Neuronal stem cell (in vitro differentiated cells): ENCODE measurements around the gene MID1.

Source experiments
- DNase-seq: peaks from one replicate; pipeline ENCODE4 v3.0.0-alpha.2; 2013; ENCODE audit warnings: low spot score
- H2AFZ ChIP-seq: one replicate; pipeline ENCODE4 v1.6.1; 2013; ENCODE audit warnings: mild to moderate bottlenecking, low read length, inconsistent platforms
- H2AK5ac ChIP-seq: 2 replicates; pipeline ENCODE4 v1.6.1; 2013; ENCODE audit warnings: low read depth, mild to moderate bottlenecking, inconsistent platforms, low read length, moderate library complexity, mixed read lengths
- H2BK120ac ChIP-seq: 2 replicates; pipeline ENCODE4 v1.6.1; 2013; ENCODE audit warnings: low read depth, mild to moderate bottlenecking, inconsistent platforms, low read length, moderate library complexity, mixed read lengths
- H2BK12ac ChIP-seq: one replicate; pipeline ENCODE4 v1.6.1; 2013; ENCODE audit warnings: low read length, inconsistent platforms
- H2BK15ac ChIP-seq: 2 replicates; pipeline ENCODE4 v1.6.1; 2013; ENCODE audit warnings: mild to moderate bottlenecking, low read length, inconsistent platforms, mixed read lengths
- H2BK5ac ChIP-seq: one replicate; pipeline ENCODE4 v1.6.1; 2013; ENCODE audit warnings: inconsistent platforms, mild to moderate bottlenecking, low read length, moderate library complexity
- H3K14ac ChIP-seq: one replicate; pipeline ENCODE4 v1.6.1; 2013; ENCODE audit warnings: low read length, inconsistent platforms
- H3K18ac ChIP-seq: 2 replicates; pipeline ENCODE4 v1.6.1; 2013; ENCODE audit warnings: low read length, inconsistent platforms
- H3K23ac ChIP-seq: 2 replicates; pipeline ENCODE4 v1.6.1; 2013; ENCODE audit warnings: low read depth, mild to moderate bottlenecking, mixed read lengths, low read length, inconsistent platforms; ENCODE audit not compliant: poor library complexity
- H3K27ac ChIP-seq: replicated peaks from 3 replicates; pipeline ENCODE4 v1.5.1; 2013; ENCODE audit warnings: low read length, inconsistent platforms
- H3K27me3 ChIP-seq, 3 experiments: 2 replicates each; pipeline ENCODE4 v1.6.1; 2013; ENCODE audit warnings: low read length in 3 of 3, mild to moderate bottlenecking in 2 of 3, inconsistent platforms in 1 of 3, low read depth in 1 of 3, mixed read lengths in 1 of 3, moderate library complexity in 1 of 3; ENCODE audit not compliant: control insufficient read depth in 3 of 3, insufficient read depth in 3 of 3
- H3K36me3 ChIP-seq, 2 donors: replicated peaks in 1 of 2; 2 replicates each; pipeline ENCODE4 v1.6.1; 2013; ENCODE audit warnings: low read length in 2 of 2; ENCODE audit not compliant: control insufficient read depth in 2 of 2, insufficient read depth in 2 of 2
- H3K4ac ChIP-seq: 2 replicates; pipeline ENCODE4 v1.6.1; 2013; ENCODE audit warnings: inconsistent platforms, mild to moderate bottlenecking, low read length, moderate library complexity
- H3K4me1 ChIP-seq, 2 donors: 1 replicate in 1 of 2; 2 replicates in 1 of 2; pipeline ENCODE4 v1.6.1; 2013; ENCODE audit warnings: low read length in 2 of 2, low read depth in 1 of 2; ENCODE audit not compliant: control insufficient read depth in 2 of 2, insufficient read depth in 1 of 2
- H3K4me2 ChIP-seq: one replicate; pipeline ENCODE4 v1.6.1; 2013; ENCODE audit warnings: mild to moderate bottlenecking, low read length, inconsistent platforms; ENCODE audit not compliant: insufficient read depth, poor library complexity, severe bottlenecking
- H3K4me3 ChIP-seq, 2 donors: 2 replicates each; pipeline ENCODE4 v1.5.1; 2013; ENCODE audit warnings: low read length in 2 of 2, mild to moderate bottlenecking in 2 of 2, inconsistent platforms in 1 of 2, moderate library complexity in 1 of 2
- H3K79me1 ChIP-seq: one replicate; pipeline ENCODE4 v1.6.1; 2013; ENCODE audit warnings: low read depth, mild to moderate bottlenecking, inconsistent platforms, low read length, moderate library complexity
- H3K9ac ChIP-seq: one replicate; pipeline ENCODE4 v1.6.1; 2013; ENCODE audit warnings: mild to moderate bottlenecking, low read depth, low read length, inconsistent platforms; ENCODE audit not compliant: poor library complexity
- H3K9me3 ChIP-seq, 2 donors: replicated peaks in 1 of 2; 2 replicates each; pipeline versions ENCODE3 to v1.6.1; 2013; ENCODE audit warnings: low read length in 2 of 2, mild to moderate bottlenecking in 2 of 2, inconsistent platforms in 1 of 2, low read depth in 1 of 2, mixed read lengths in 1 of 2, moderate library complexity in 1 of 2; ENCODE audit not compliant: control insufficient read depth in 2 of 2, insufficient read depth in 1 of 2
- H4K8ac ChIP-seq: one replicate; pipeline ENCODE4 v1.6.1; 2013; ENCODE audit warnings: low read depth, mild to moderate bottlenecking, inconsistent platforms, low read length, moderate library complexity
- H4K91ac ChIP-seq: one replicate; pipeline ENCODE4 v1.6.1; 2013; ENCODE audit warnings: low read length, low read depth, mild to moderate bottlenecking, inconsistent platforms; ENCODE audit not compliant: poor library complexity
- WGBS, 2 donors: extraction: QIAGEN DNeasy Blood & Tissue Kit; methylation state at CpG; one replicate each; pipeline ENCODE4 v1.1.7; 2013; ENCODE audit warnings: missing lambda C conversion rate in 2 of 2, mixed read lengths in 1 of 2; ENCODE audit not compliant: insufficient read length in 2 of 2, insufficient replicate concordance in 1 of 2; ENCODE audit errors: extremely low coverage in 2 of 2; 5-methylcytosine and 5-hydroxymethylcytosine counted together

MID1 gene

GRCh38 chrX:10568428-10568827 is 52.0 kb downstream of the MID1 start:
- Histone ChIP-seq H4K91ac (no peak overlapping the region), H3K4me3 (no peak overlapping the region), H2BK5ac (no peak overlapping the region), H3K4me1 (peaks cover 0 to 2% of the 10 kb centered on the region in 2 donors), H2BK12ac (no peak overlapping the region), H3K27me3 (no peaks in the 10 kb centered on the region), H4K8ac (no peak overlapping the region), H3K18ac (no peak overlapping the region), H3K79me1 (no peaks in the 10 kb centered on the region), H3K4ac (no peak overlapping the region), H2AK5ac (no peak overlapping the region), H3K27ac (no peak overlapping the region), H3K23ac (no peak overlapping the region), H3K9me3 (peaks cover 0 to 4% of the 10 kb centered on the region in 2 donors), H3K9ac (no peak overlapping the region), H2AFZ (no peak overlapping the region), H3K14ac (no peak overlapping the region), H3K36me3 (peaks cover 3 to 47% of the 10 kb centered on the region in 2 donors), H3K4me2 (no peak overlapping the region), H2BK15ac (no peak overlapping the region), H2BK120ac (no peak overlapping the region)
- no CpG with 5 or more reads among the region's 3 CpGs for WGBS, 2 donors
- no peak for DNase-seq

GRCh38 chrX:10567136-10567535 is 53.2 kb downstream of the MID1 start:
- H2BK5ac ChIP-seq, result no peak overlapping the region
- H3K4me2 ChIP-seq, result no peak overlapping the region
- no peaks in the 10 kb centered on the region for H3K79me1 ChIP-seq
- DNase-seq, result no peak
- H4K91ac ChIP-seq, result no peak overlapping the region
- peaks cover 0 to 4% of the 10 kb centered on the region in 2 donors for H3K9me3 ChIP-seq
- H2AFZ ChIP-seq, result no peak overlapping the region
- H2BK15ac ChIP-seq, result no peak overlapping the region
- H3K4ac ChIP-seq, result no peak overlapping the region
- H3K27ac ChIP-seq, result no peak overlapping the region
- no peak overlapping the region for H4K8ac ChIP-seq
- no peak overlapping the region for H2BK12ac ChIP-seq
- H3K36me3 ChIP-seq, result peaks cover 3 to 45% of the 10 kb centered on the region in 2 donors
- no peak overlapping the region for H3K23ac ChIP-seq
- no peak overlapping the region for H3K14ac ChIP-seq
- H2AK5ac ChIP-seq, result no peak overlapping the region
- H3K4me1 ChIP-seq, result peaks cover 0 to 2% of the 10 kb centered on the region in 2 donors
- no peak overlapping the region for H3K9ac ChIP-seq
- no peak overlapping the region for H3K18ac ChIP-seq
- no CpG with 5 or more reads among the region's 20 CpGs for WGBS, 2 donors
- no peaks in the 10 kb centered on the region for H3K27me3 ChIP-seq
- H2BK120ac ChIP-seq, result no peak overlapping the region
- no peak overlapping the region for H3K4me3 ChIP-seq

- DNase-seq, result no peak
- Histone ChIP-seq H3K18ac (no peak overlapping the region), H2AFZ (no peak overlapping the region), H3K14ac (no peak overlapping the region), H3K23ac (no peak overlapping the region), H4K8ac (no peak overlapping the region), H3K27me3 (no peaks in the 10 kb centered on the region), H3K9ac (no peak overlapping the region), H2BK120ac (no peak overlapping the region), H3K4me3 (no peak overlapping the region), H3K27ac (no peak overlapping the region), H4K91ac (no peak overlapping the region), H3K9me3 (peaks cover 0 to 4% of the 10 kb centered on the region in 2 donors), H3K79me1 (no peaks in the 10 kb centered on the region), H3K4me1 (peaks cover 0 to 2% of the 10 kb centered on the region in 2 donors), H2BK5ac (no peak overlapping the region), H3K4me2 (no peak overlapping the region), H3K4ac (no peak overlapping the region), H2BK15ac (no peak overlapping the region), H3K36me3 (peaks cover 3 to 45% of the 10 kb centered on the region in 2 donors), H2AK5ac (no peak overlapping the region), H2BK12ac (no peak overlapping the region)
- no CpG with 5 or more reads among the region's 11 CpGs for WGBS, 2 donors
These were observed 53.7 kb downstream of the MID1 start for GRCh38 chrX:10566716-10567097.

- H2BK12ac ChIP-seq, result no peak overlapping the region
- no peak overlapping the region for H2BK15ac ChIP-seq
- no peak overlapping the region for H2AK5ac ChIP-seq
- H3K79me1 ChIP-seq, result no peaks in the 10 kb centered on the region
- no peak overlapping the region for H2AFZ ChIP-seq
- H3K4me1 ChIP-seq, result peaks cover 0 to 2% of the 10 kb centered on the region in 2 donors
- no peak overlapping the region for H3K4me3 ChIP-seq
- no peaks in the 10 kb centered on the region for H3K27me3 ChIP-seq
- WGBS, 2 donors, result no CpG with 5 or more reads among the region's 3 CpGs
- peaks cover 0 to 4% of the 10 kb centered on the region in 2 donors for H3K9me3 ChIP-seq
- no peak overlapping the region for H2BK5ac ChIP-seq
- H2BK120ac ChIP-seq, result no peak overlapping the region
- no peak overlapping the region for H3K23ac ChIP-seq
- H3K9ac ChIP-seq, result no peak overlapping the region
- no peak overlapping the region for H3K4me2 ChIP-seq
- no peak overlapping the region for H3K18ac ChIP-seq
- no peak for DNase-seq
- H4K8ac ChIP-seq, result no peak overlapping the region
- H4K91ac ChIP-seq, result no peak overlapping the region
- H3K27ac ChIP-seq, result no peak overlapping the region
- H3K4ac ChIP-seq, result no peak overlapping the region
- peaks cover 3 to 45% of the 10 kb centered on the region in 2 donors for H3K36me3 ChIP-seq
- no peak overlapping the region for H3K14ac ChIP-seq
These were observed 55.9 kb downstream of the MID1 start for GRCh38 chrX:10564484-10564883.
